ENCODE data around the gene XPO1. TPM values are rescaled to one million over a fixed set of nuclear protein-coding genes. Genes with fewer than 3 reads are reported as not detected.
"Not testable (repeated sequence)": the region's sequence is repeated elsewhere in the genome, so short reads cannot be mapped to it uniquely, and the experiment has no call there.

The XPO1 gene
- total RNA-seq, 1 donor = 201 TPM

DNA sequence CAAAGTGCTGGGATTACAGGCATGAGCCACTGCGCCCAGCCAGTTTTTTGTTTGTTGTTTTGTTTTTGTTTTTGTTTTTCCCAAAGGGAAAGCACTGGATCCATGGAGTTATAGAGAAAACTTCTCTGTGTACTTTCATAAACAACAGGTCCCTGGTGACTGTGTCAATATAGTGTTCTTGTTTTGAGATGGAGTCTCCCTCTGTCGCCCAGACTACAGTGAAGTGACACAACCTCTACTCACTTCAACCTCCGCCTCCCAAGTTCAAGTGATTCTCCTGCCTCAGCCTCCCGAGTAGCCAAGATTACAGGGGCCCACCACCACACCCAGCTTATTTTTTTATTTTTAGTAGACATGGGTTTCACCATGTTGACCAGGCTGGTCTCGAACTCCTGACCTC is 83.8 kb downstream of the XPO1 start:
- TF ChIP-seq, protein P1, sequence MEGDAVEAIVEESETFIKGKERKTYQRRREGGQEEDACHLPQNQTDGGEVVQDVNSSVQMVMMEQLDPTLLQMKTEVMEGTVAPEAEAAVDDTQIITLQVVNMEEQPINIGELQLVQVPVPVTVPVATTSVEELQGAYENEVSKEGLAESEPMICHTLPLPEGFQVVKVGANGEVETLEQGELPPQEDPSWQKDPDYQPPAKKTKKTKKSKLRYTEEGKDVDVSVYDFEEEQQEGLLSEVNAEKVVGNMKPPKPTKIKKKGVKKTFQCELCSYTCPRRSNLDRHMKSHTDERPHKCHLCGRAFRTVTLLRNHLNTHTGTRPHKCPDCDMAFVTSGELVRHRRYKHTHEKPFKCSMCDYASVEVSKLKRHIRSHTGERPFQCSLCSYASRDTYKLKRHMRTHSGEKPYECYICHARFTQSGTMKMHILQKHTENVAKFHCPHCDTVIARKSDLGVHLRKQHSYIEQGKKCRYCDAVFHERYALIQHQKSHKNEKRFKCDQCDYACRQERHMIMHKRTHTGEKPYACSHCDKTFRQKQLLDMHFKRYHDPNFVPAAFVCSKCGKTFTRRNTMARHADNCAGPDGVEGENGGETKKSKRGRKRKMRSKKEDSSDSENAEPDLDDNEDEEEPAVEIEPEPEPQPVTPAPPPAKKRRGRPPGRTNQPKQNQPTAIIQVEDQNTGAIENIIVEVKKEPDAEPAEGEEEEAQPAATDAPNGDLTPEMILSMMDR (IDR thresholded peaks at IDR 0.05; ENCODE audit: insufficient read depth, low read length) = no peak
- no peak for DNase-seq (ENCODE audit: low read depth)
- H3K4me3 ChIP-seq (ENCODE audit: low read depth, low read length) = no peak overlapping the region

DNA sequence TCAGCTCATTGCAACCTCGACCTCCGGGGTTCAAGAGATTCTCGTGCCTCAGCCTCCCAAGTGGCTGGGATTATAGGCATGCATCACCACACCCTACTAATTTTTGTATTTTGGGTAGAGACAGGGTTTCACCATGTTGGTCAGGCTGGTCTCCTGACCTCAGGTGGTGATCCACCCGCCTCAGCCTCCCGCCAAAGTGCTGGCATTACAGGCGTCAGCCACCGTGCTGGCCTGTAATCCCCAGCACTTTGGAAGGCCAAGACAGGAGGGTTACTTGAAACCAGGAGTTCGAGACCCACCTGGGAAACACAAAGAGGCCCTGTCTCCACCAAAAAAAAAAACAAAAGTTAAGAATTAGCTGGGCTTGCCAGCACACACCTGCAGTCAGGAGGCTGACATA is 85.8 kb downstream of the XPO1 start:
- no peak for DNase-seq (ENCODE audit: low read depth)
- no peak overlapping the region for H3K4me3 ChIP-seq (ENCODE audit: low read depth, low read length)
- TF ChIP-seq, protein P1 (IDR thresholded peaks at IDR 0.05; ENCODE audit: insufficient read depth, low read length) = no peak

DNA sequence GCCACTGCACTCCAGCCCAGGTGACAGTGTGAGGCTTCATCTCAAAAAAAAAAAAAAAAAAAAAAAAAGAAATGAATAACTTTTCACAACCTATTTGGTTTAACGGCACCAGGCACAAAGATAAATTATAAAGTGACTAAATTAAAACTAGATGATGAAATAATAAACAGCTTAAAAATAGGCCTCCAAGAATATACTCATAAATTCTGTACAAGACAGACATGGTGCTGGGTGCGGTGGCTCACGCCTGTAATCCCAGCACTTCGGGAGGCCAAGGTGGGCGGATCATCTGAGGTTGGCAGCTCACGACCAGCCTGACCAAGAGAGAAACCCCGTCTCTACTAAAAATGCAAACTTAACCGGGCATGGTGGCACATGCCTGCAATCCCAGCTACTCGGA is 87.0 kb downstream of the XPO1 start:
- DNase-seq (ENCODE audit: low read depth) = no peak
- TF ChIP-seq, protein P1 (IDR thresholded peaks at IDR 0.05; ENCODE audit: insufficient read depth, low read length) = no peak
- no peak overlapping the region for H3K4me3 ChIP-seq (ENCODE audit: low read depth, low read length)

DNA sequence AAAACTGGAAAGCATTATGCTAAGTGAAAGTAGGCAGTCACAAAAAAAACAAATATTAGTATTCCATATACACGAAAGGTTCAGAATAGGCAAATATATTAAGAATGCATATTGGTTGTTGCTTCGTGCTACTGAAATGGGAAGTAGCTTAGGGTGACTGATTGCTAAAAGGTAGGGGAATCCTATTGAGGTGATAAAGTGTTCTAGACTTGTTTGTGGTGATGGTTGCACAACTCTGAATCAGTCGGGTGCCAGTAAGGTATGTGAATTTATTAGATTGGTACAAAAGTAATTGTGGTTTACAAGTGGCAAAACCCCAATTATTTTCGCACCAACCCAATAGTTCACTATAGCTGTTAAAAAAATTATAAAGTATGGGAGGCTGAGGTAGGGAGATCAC is 88.0 kb downstream of the XPO1 start:
- no peak overlapping the region for H3K4me3 ChIP-seq (ENCODE audit: low read depth, low read length)
- TF ChIP-seq, protein P1 (IDR thresholded peaks at IDR 0.05; ENCODE audit: insufficient read depth, low read length) = no peak
- no peak for DNase-seq (ENCODE audit: low read depth)

DNA sequence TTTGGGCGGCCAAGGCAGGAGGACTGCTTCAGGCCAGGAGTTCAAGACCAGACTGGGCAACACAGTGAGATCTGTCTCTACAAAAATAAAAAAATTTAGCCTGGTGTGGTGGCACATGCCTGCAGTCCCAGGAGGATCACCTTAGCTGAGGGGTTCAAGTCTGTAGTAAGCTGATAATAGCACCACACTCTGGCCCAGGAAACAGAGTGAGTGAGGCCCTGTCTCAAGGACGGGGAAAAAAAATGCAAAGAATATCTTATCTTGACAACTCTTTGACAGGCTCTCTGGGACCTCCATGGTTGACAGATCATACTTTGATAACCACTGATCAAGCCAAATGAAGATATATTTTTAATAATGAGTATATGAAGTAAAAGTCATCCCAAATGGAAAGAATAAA is 89.9 kb downstream of the XPO1 start:
- H3K4me3 ChIP-seq (ENCODE audit: low read depth, low read length) = no peak overlapping the region
- TF ChIP-seq, protein P1 (IDR thresholded peaks at IDR 0.05; ENCODE audit: insufficient read depth, low read length) = no peak
- no peak for DNase-seq (ENCODE audit: low read depth)

DNA sequence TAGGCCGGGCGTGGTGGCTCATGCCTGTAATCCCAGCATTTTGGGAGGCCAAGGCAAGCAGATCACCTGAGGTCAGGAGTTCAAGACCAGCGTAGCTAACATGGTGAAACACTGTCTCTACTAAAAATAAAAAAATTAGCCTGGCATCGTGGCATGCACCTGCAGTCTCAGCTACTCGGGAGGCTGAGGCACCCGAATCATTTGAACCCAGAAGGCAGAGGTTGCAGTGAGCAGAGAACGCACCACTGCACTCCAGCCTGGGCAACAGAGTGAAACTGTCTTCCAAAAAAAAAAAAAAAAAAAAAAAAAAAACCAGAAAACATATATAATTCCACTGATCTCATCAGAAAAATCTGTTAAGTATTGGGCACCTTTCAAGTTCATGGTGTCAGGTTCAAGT is 91.2 kb downstream of the XPO1 start:
- DNase-seq (ENCODE audit: low read depth); H3K4me3 ChIP-seq (ENCODE audit: low read depth, low read length): not testable (repeated sequence)

DNA sequence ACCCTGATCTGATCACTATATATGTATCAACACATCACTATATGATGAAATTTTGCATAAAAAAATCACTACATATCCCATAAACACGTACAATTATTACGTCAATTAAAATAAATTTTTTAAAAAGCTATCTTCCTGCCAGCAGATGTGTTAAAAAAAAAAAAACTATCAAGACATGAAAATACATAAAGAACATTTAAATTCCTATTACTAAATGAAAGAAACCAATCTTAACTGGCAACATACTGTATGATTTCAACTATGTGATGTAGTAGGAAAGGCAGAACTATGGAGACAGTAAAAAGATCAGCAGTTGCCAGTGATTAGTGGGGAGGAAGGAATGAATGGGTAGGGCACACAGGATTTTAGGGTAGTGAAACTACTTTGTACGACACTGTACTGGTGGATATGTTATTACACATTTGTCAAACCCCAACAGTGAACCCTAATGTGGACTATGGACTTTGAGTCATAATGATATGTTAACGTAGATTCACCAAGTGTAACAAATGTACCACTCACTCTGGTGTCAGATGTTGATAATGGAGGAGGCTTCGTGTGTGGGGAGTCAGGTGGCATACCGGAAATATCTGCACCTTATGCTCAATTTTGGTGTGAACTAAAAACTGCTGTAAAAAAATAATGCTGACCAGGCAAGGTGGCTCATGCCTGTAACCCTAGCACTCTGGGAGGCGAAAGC is 94.7 kb downstream of the XPO1 start:
- TF ChIP-seq, protein P1 (IDR thresholded peaks at IDR 0.05; ENCODE audit: insufficient read depth, low read length) = no peak
- DNase-seq (ENCODE audit: low read depth) = no peak
- H3K4me3 ChIP-seq (ENCODE audit: low read depth, low read length) = no peak overlapping the region
